ENCODE results near the gene CHIC2.

Gene CHIC2

DNA sequence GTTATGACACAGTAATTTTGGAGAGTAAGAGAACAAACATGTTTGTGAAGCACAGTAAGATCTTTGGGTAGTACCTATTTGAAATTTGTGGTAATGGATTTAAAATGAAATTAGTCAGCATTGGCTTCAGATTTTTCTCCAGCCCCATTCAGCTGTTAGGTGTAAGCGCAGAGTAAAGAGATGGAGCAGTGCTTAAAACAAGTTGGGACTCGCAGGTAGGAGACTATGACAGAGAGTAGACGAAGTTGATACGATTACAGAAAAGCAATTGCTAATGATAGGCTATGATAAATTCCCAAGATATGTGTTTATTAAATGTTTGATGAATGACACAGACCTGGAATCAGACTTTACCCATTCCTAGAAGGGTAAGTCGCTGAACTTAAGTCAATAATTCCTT, 72.6 kb downstream of the CHIC2 start:
- H3K27me3 Mint-ChIP-seq: no peaks in the 10 kb centered on the region
- H3K9me3 Mint-ChIP-seq: no peaks in the 10 kb centered on the region
- no peak overlapping the region for H3K4me3 Mint-ChIP-seq
- H3K4me1 Mint-ChIP-seq: peaks cover 4% of the 10 kb centered on the region
- DNase-seq (ENCODE audit: low spot score in 2 of 2) (no peak), ATAC-seq (ENCODE audit: low read depth) (no peak)
- no peak overlapping the region for H3K27ac Mint-ChIP-seq
- H3K36me3 Mint-ChIP-seq: peaks cover 7% of the 10 kb centered on the region

- Mint-ChIP-seq H3K4me1 (peaks cover 4% of the 10 kb centered on the region), H3K36me3 (peaks cover 7% of the 10 kb centered on the region), H3K27me3 (no peaks in the 10 kb centered on the region), H3K27ac (no peak overlapping the region), H3K9me3 (no peaks in the 10 kb centered on the region), H3K4me3 (no peak overlapping the region)
- ATAC-seq (ENCODE audit: low read depth): no peak
- no peak for DNase-seq (ENCODE audit: low spot score in 2 of 2)
Measured at GRCh38 chr4:53990641-53991040, 73.8 kb downstream of the CHIC2 start.

- Mint-ChIP-seq H3K4me3 (no peak overlapping the region), H3K4me1 (no peaks in the 10 kb centered on the region), H3K9me3 (no peaks in the 10 kb centered on the region), H3K27me3 (no peaks in the 10 kb centered on the region), H3K27ac (no peak overlapping the region), H3K36me3 (peaks cover 1% of the 10 kb centered on the region)
- ATAC-seq (ENCODE audit: low read depth) (no peak), DNase-seq (ENCODE audit: low spot score in 2 of 2) (no peak)
Measured at GRCh38 chr4:53987761-53988171, 76.6 kb downstream of the CHIC2 start.

DNA sequence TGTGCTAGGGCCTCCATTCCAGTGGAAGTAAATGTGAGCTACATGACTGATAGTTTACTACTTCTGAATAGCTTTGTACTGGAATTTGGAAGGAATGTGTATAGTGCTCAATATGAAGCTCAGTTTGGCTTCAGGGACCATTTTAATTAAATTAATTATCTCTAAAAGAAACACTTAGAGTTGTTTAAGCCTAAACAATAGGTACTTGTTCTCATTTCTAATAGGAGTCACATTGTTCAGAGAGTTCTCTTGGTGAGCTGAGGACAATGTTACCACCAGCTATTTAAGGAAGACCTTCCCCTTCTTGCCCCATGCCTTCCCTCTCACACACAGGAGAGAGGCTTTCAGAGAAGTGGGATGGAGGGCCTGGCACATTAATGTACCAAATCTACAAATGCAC, 78.3 kb downstream of the CHIC2 start:
- Mint-ChIP-seq H3K4me3 (no peak overlapping the region), H3K4me1 (no peaks in the 10 kb centered on the region), H3K27ac (no peak overlapping the region), H3K9me3 (no peaks in the 10 kb centered on the region), H3K27me3 (no peaks in the 10 kb centered on the region), H3K36me3 (peaks cover 1% of the 10 kb centered on the region)
- no peak for ATAC-seq (ENCODE audit: low read depth)
- DNase-seq (ENCODE audit: low spot score in 2 of 2): no peak

- no peak for DNase-seq (ENCODE audit: low spot score in 2 of 2)
- Mint-ChIP-seq H3K9me3 (no peaks in the 10 kb centered on the region), H3K4me3 (no peak overlapping the region)
Measured at GRCh38 chr4:53981567-53981966, 82.8 kb downstream of the CHIC2 start.

DNA sequence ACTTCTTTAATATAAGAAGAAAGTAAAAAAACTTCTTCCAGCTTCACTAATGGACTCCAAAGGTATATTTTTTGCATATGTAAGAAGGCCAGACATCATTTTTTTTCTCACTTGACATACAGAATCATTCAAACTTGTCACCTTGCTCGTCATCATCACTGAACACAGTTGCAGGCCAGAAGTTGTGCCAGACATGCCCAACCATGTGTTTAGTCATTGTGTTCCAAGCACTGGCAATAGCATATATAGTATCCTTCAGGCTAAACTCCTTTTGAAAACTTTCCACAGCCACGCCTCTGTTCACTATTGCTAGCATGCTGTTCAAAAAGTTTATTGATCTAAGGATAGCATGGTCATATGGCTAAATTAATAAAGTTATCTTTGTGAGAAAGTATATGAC, 83.3 kb downstream of the CHIC2 start:
- no peak for ATAC-seq (ENCODE audit: low read depth)

More at GRCh38 chr4:53981567-53981966, 82.8 kb downstream of the CHIC2 start:
- ATAC-seq (ENCODE audit: low read depth): no peak
- no peaks in the 10 kb centered on the region for H3K4me1 Mint-ChIP-seq
- H3K27ac Mint-ChIP-seq: no peak overlapping the region
- H3K36me3 Mint-ChIP-seq: peaks cover 1% of the 10 kb centered on the region
- no peaks in the 10 kb centered on the region for H3K27me3 Mint-ChIP-seq

DNA sequence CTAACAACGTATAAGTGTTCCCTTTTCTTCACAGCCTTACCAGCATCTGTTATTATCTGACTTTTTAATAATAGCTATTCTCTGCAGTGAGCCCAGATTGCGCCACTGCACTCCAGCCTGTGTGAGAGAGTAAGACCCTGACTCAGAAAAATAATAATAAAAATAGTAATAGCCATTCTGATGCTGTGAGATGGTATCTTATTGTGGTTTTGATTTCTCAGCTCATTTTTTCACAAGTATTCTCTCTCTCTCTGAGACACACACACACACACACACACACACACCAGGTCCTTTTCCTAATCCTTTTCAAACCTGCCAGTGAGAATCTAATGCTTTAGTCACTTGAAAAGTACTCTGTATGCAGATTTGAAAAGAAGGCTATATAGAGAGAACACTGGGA, 89.8 kb downstream of the CHIC2 start:
- ATAC-seq (ENCODE audit: low read depth) (no peak), DNase-seq (ENCODE audit: low spot score in 2 of 2) (no peak)
- no peaks in the 10 kb centered on the region for H3K4me1 Mint-ChIP-seq
- H3K27me3 Mint-ChIP-seq: peaks cover 3% of the 10 kb centered on the region
- H3K9me3 Mint-ChIP-seq: peaks cover 3% of the 10 kb centered on the region
- no peak overlapping the region for H3K4me3 Mint-ChIP-seq
- H3K36me3 Mint-ChIP-seq: peaks cover 4% of the 10 kb centered on the region
- no peak overlapping the region for H3K27ac Mint-ChIP-seq

More for the DNA sequence above, 83.3 kb downstream of the CHIC2 start:
- Mint-ChIP-seq H3K27ac (no peak overlapping the region), H3K4me1 (no peaks in the 10 kb centered on the region), H3K4me3 (no peak overlapping the region), H3K9me3 (no peaks in the 10 kb centered on the region), H3K36me3 (peaks cover 1% of the 10 kb centered on the region), H3K27me3 (no peaks in the 10 kb centered on the region)
- DNase-seq (ENCODE audit: low spot score in 2 of 2): no peak

- DNase-seq (ENCODE audit: low spot score in 2 of 2): no peak
- Mint-ChIP-seq H3K27ac (no peak overlapping the region), H3K9me3 (no peaks in the 10 kb centered on the region), H3K4me3 (no peak overlapping the region), H3K27me3 (peaks cover 2% of the 10 kb centered on the region), H3K4me1 (no peaks in the 10 kb centered on the region), H3K36me3 (peaks cover 1% of the 10 kb centered on the region)
- no peak for ATAC-seq (ENCODE audit: low read depth)
Measured at GRCh38 chr4:53967986-53968385, 96.4 kb downstream of the CHIC2 start.

DNA sequence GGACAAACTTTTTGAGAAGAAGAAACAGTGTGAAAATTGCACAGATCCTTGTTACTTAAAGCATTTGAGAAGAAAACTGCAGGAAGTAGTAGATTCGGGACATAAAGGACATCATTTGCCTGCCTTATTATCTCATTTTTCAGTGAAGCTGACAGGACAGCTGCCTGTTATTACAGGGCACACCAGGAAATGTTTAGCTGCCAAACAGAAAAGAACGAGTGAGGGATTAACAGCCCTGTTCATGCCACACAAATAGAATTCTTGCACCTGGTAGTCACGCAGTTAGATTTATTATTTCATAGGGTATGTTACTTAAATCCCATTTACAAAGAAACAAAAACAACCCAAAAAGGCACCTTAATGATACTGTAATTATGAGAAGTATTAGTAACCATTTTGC, 100.6 kb downstream of the CHIC2 start:
- Mint-ChIP-seq H3K9me3 (no peaks in the 10 kb centered on the region), H3K4me1 (no peaks in the 10 kb centered on the region), H3K27ac (no peak overlapping the region), H3K27me3 (peaks cover 2% of the 10 kb centered on the region), H3K4me3 (no peak overlapping the region), H3K36me3 (no peaks in the 10 kb centered on the region)
- ATAC-seq (ENCODE audit: low read depth): no peak
- DNase-seq (ENCODE audit: low spot score in 2 of 2): no peak

DNA sequence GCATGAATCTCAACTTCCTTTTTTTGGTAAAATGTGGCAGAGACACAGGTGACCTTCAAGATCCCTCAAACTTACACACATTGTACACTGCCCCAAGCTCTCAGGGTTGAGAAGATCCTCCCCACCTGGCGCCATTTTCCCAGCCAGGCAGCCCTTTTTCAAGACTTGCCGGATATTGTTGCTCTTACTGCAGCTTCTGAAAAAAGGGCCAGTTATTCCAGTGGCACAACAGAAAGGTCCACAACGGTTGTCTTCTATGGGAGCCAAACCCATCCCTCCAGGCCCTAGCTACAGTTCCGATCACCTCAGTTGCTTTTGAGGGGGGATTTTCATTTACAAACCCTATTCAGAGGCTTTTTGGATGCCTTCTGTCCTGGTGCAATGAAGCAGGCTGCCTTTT, 101.1 kb downstream of the CHIC2 start:
- Mint-ChIP-seq H3K4me3 (no peak overlapping the region), H3K27ac (no peak overlapping the region), H3K36me3 (no peaks in the 10 kb centered on the region), H3K27me3 (peaks cover 2% of the 10 kb centered on the region), H3K9me3 (no peaks in the 10 kb centered on the region), H3K4me1 (no peaks in the 10 kb centered on the region)
- DNase-seq (ENCODE audit: low spot score in 2 of 2) (no peak), ATAC-seq (ENCODE audit: low read depth) (no peak)

DNA sequence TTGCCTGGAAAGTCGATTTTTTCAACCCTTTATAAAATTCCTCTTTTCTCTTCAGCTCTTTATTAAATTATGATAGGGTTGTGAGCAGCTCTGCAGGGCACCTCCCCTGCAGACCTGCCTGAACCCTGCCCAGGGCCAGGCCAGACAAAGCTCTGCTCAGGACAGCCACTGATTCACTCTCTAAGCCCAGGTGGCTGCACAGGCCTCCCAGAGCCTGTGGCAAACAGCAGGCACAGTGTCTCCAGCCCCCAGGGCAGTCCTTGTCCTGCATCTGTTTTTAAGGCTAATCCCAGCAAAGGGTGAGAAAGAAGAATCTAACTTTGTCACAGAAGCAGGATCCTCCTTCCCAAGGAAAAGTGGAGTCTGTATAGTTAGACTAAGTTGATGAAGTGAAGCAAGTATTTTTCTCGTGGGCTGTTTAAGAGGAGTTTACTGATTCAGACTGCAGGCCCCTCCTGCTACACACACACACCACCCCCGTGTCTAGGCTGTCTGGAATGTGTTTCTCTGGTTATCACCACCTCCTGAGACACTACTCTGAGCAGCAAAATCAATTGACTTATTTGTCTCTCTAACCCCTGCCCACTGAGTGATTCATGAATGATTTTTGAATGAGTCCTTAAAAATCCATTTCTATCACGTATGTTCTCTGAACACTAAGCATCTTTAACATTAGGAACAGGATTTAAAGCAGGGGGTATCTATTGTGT, 101.7 kb downstream of the CHIC2 start:
- no peak for ATAC-seq (ENCODE audit: low read depth)
- Mint-ChIP-seq H3K27me3 (no peaks in the 10 kb centered on the region), H3K4me3 (no peak overlapping the region), H3K36me3 (no peaks in the 10 kb centered on the region), H3K9me3 (no peaks in the 10 kb centered on the region), H3K4me1 (no peaks in the 10 kb centered on the region), H3K27ac (no peak overlapping the region)
- no peak for DNase-seq (ENCODE audit: low spot score in 2 of 2)

DNA sequence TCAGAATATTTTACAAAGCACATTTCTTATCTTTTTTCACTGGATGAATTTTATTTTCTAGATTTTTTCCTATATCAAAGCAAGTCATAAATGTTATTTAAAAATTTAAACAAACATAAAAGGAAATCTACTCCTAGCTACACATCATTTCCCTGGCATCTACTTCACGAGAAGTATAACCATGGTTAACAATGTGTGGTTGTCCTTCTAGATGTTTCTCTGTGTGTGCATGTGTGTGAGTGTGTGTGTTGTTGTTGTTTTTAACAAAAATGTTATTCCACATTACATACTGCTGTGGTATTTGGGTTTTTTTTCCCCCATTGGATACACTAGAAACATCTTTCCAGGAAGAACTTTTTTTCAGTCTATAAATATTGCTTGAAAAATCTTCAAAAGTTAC, 103.1 kb downstream of the CHIC2 start:
- H3K27me3 Mint-ChIP-seq: no peaks in the 10 kb centered on the region
- no peak for DNase-seq (ENCODE audit: low spot score in 2 of 2)
- no peaks in the 10 kb centered on the region for H3K36me3 Mint-ChIP-seq
- H3K27ac Mint-ChIP-seq: no peak overlapping the region
- no peaks in the 10 kb centered on the region for H3K4me1 Mint-ChIP-seq
- ATAC-seq (ENCODE audit: low read depth): no peak
- H3K4me3 Mint-ChIP-seq: no peak overlapping the region
- H3K9me3 Mint-ChIP-seq: no peaks in the 10 kb centered on the region

DNA sequence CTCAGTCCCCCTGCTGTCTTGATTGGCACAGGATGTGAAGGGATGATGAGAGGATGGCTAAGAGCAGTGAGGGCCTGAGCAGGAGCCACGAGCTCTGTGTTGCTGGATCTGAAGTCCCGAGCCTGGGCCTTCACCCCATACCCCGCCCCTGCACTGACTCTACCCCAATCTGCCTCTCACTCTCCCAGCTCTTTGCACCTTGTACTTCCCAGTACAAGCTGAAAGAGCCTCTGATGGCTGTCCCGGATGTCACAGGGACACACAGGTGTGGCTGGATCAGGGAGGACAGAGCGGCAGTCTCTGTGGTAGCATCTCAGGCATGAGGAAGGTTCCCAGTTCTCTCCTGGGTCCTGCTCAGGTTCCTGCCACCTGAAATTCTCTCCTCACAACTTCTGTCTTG, 103.6 kb downstream of the CHIC2 start:
- no peak for ATAC-seq (ENCODE audit: low read depth)

More for the DNA sequence above, 103.6 kb downstream of the CHIC2 start:
- no peak for DNase-seq (ENCODE audit: low spot score in 2 of 2)
- no peaks in the 10 kb centered on the region for H3K36me3 Mint-ChIP-seq
- H3K4me3 Mint-ChIP-seq: no peak overlapping the region
- H3K27me3 Mint-ChIP-seq: no peaks in the 10 kb centered on the region
- H3K9me3 Mint-ChIP-seq: no peaks in the 10 kb centered on the region
- no peaks in the 10 kb centered on the region for H3K4me1 Mint-ChIP-seq
- no peak overlapping the region for H3K27ac Mint-ChIP-seq

Data from memory B cell (primary cell).